ENCODE results near the gene SINHCAF. TPM values are rescaled to one million over a fixed set of nuclear protein-coding genes. Genes with fewer than 3 reads are reported as not detected.

Gene SINHCAF
- total RNA-seq, 6 donors from 2014 or later: 26.2 to 96.9 (median 42.0) TPM

- WGBS, 2 donors: 80% methylated on average over 3 of the region's 3 CpGs
- ATAC-seq (ENCODE audit: low FRiP score in 2 of 2): no peak
- H3K36me3 ChIP-seq: no peaks in the 10 kb centered on the region
Observed at GRCh38 chr12:31315044-31315715, 10.8 kb downstream of the SINHCAF start.

DNA sequence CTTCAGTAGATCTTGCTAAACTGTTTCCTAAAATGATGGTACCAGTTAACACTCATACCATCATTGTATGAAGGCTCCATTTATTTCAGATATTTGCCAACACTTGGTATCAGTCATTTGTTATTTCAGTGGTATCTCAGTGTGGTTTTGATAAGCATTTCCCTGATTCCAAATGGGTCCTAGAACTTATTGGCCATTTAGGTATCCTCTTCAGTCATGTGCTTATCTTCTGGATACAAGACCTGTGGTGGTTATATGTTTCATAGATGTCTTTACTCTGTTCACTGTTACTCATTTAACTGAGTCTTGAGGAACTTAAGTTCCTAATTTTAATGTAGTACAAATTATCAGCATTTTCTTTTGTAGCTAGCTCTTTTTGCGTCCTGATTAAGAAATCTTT lies 13.5 kb downstream of the SINHCAF start:
- no peaks in the 10 kb centered on the region for H3K36me3 ChIP-seq
- H3K27ac ChIP-seq: no peak overlapping the region
- 98 to 100% methylated on average over 1 of the region's 1 CpG for WGBS, 2 donors
- ATAC-seq (ENCODE audit: low FRiP score in 2 of 2) (no peak), DNase-seq (no peak)
- H3K4me3 ChIP-seq: no peak overlapping the region
- no peaks in the 10 kb centered on the region for H3K9me3 ChIP-seq
- TF ChIP-seq CTCF (IDR thresholded peaks at IDR 0.05) (no peak), EP300 (IDR thresholded peaks at IDR 0.05) (no peak), POLR2AphosphoS5 (IDR thresholded peaks at IDR 0.05) (no peak), POLR2A (IDR thresholded peaks at IDR 0.05) (no peak)
- no peaks in the 10 kb centered on the region for H3K27me3 ChIP-seq
- peaks cover 0 to 6% (median 4%) of the 10 kb centered on the region in 4 donors for H3K4me1 ChIP-seq

More at GRCh38 chr12:31315044-31315715, 10.8 kb downstream of the SINHCAF start:
- no peaks in the 10 kb centered on the region for H3K27me3 ChIP-seq
- TF ChIP-seq EP300 (IDR thresholded peaks at IDR 0.05) (no peak), POLR2A (IDR thresholded peaks at IDR 0.05) (no peak), POLR2AphosphoS5 (IDR thresholded peaks at IDR 0.05) (no peak)
- no peak overlapping the region for H3K4me3 ChIP-seq
- H3K9me3 ChIP-seq: no peaks in the 10 kb centered on the region
- no peak for DNase-seq
- H3K4me1 ChIP-seq: peaks cover 0 to 24% (median 10%) of the 10 kb centered on the region in 4 donors
- no peak overlapping the region for H3K27ac ChIP-seq

- WGBS, 2 donors: 95 to 98% methylated on average over 2 of the region's 2 CpGs
- TF ChIP-seq POLR2A (IDR thresholded peaks at IDR 0.05) (no peak), EP300 (IDR thresholded peaks at IDR 0.05) (no peak), POLR2AphosphoS5 (IDR thresholded peaks at IDR 0.05) (no peak), CTCF (IDR thresholded peaks at IDR 0.05) (no peak)
- ATAC-seq (ENCODE audit: low FRiP score in 2 of 2): no peak
Observed at GRCh38 chr12:31311634-31312258, 14.2 kb downstream of the SINHCAF start.

GRCh38 chr12:31310488-31310887 lies 15.5 kb downstream of the SINHCAF start:
- no peak for ATAC-seq (ENCODE audit: low FRiP score in 2 of 2)
- 79 to 80% methylated on average over 2 of the region's 2 CpGs for WGBS, 2 donors
- H3K27me3 ChIP-seq: no peaks in the 10 kb centered on the region

More at GRCh38 chr12:31311634-31312258, 14.2 kb downstream of the SINHCAF start:
- Histone ChIP-seq H3K9me3 (no peaks in the 10 kb centered on the region), H3K27me3 (no peaks in the 10 kb centered on the region), H3K27ac (no peak overlapping the region), H3K36me3 (no peaks in the 10 kb centered on the region), H3K4me3 (no peak overlapping the region), H3K4me1 (peaks cover 0 to 5% (median 1%) of the 10 kb centered on the region in 4 donors)
- no peak for DNase-seq

More at GRCh38 chr12:31310488-31310887, 15.5 kb downstream of the SINHCAF start:
- no peaks in the 10 kb centered on the region for H3K9me3 ChIP-seq
- no peaks in the 10 kb centered on the region for H3K36me3 ChIP-seq
- TF ChIP-seq POLR2AphosphoS5 (IDR thresholded peaks at IDR 0.05) (no peak), CTCF (IDR thresholded peaks at IDR 0.05) (no peak), POLR2A (IDR thresholded peaks at IDR 0.05) (no peak)
- no peak overlapping the region for H3K27ac ChIP-seq
- H3K4me1 ChIP-seq: peaks cover 0 to 5% (median 0%) of the 10 kb centered on the region in 4 donors
- no peak overlapping the region for H3K4me3 ChIP-seq
- no peak for DNase-seq
